Adrenal gland (tissue), 5 donors: Measurements from ENCODE around the gene TSPEAR.

Experiments
- CTCF ChIP-seq, 6 experiments: fragments of 450-650 bp in 4 of 6; fragments of 200-600 bp in 2 of 6; sonication (generic) in 1 of 6; IDR thresholded peaks; 1 replicate in 5 of 6; 2 replicates in 1 of 6; pipeline versions ENCODE4 v1.5.1 to v1.8.0; 2016 to 2021; ENCODE audit warnings: antibody characterized with exemption in 6 of 6, mild to moderate bottlenecking in 2 of 6, moderate library complexity in 1 of 6
- POLR2A ChIP-seq, 2 donors: fragments of 450-650 bp; IDR thresholded peaks; one replicate each; pipeline ENCODE4 v1.6.1; 2017; ENCODE audit warnings: antibody characterized with exemption in 2 of 2, mild to moderate bottlenecking in 2 of 2, moderate library complexity in 1 of 2
- donor health status: DM: no; HTN: no; CAD: no.

DNA sequence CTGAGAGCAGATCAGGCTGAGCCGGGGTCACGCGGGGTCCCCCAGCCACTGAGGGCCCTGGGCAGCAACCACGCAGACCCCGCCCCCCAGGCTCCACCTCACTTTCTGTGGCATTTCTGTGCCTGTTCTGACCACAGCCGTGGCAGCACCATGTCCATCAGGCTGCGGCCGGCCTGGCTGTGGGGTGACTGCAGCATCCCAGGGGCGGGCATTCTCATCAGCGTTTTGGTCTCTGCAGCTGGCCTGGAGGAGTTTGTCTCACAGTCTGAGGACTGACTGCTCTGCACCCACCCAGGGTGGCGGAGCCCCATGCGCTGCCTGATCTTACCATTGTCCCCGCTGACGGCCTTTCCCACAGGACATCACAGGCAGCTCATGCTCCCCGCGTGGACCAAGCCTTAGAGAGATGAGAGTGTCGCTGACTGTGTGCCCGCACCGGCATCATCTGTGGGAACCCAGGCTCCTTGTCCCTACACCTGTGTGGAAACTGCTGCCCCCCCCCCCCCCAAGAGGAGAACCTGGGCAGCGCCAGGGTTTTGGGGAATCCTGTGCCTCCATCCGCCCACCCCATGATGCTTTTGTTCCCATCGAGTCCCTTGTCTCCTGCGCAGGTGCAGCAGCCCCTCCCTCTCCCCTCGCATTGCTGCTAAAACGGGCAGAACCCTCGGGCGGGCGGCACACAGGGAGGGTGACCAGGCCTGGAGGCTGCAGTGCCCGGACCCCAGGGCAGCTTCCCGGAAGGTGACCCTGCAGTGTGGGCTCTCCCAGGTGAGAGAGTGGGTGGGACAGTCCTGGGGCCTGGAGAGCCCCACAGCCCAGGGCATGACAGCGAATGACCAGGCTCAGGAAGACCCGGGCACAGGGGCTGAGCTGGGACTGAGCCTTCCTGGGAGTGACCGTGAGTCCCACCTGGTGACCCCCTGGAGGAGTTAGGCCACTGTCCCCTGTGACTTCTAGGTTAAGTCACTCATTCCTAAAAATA lies 173.2 kb downstream of the TSPEAR start:
- TF ChIP-seq CTCF (IDR thresholded peaks at IDR 0.05): no peak
- no peak for TF ChIP-seq POLR2A (IDR thresholded peaks at IDR 0.05)
